Caco-2 (cell line): ENCODE results near the gene TMEM132C. TPM values are rescaled to one million over a fixed set of nuclear protein-coding genes. Genes with fewer than 3 reads are reported as not detected.

Experiments
- Bru-seq: library from RNA; stranded (reverse); fragments of 400-500 nt; gene quantifications from one replicate; lab custom pipeline; 2021; lab: Mats Ljungman, UMichigan
- BruChase-seq, 2 experiments: library from RNA; stranded (reverse); fragments of 400-500 nt; gene quantifications; one replicate each; lab custom pipeline; 2021; lab: Mats Ljungman, UMichigan
- BruUV-seq: library from RNA; stranded (reverse); fragments of 400-500 nt; replicated peaks from 2 replicates; lab custom pipeline; 2021; lab: Mats Ljungman, UMichigan
- CTCF ChIA-PET: fragments of 300-600 bp; sonication (Branson Sonifier 250); formaldehyde crosslinking; loops from one replicate; lab custom pipeline; 2022; ENCODE audit warnings: antibody characterized with exemption; lab: Charles Lee
- POLR2A ChIA-PET: fragments of 300-600 bp; sonication (Branson Sonifier 250); formaldehyde crosslinking; loops from one replicate; lab custom pipeline; 2022; ENCODE audit warnings: antibody characterized with exemption; lab: Charles Lee
- DNase-seq, 2 experiments: peaks; one replicate each; pipeline versions ENCODE4 v3.0.0 to v3.0.0-alpha.2; 2020 to 2022
- H3K27me3 ChIP-seq: replicated peaks from 2 replicates; pipeline ENCODE4 v1.6.0; 2011; ENCODE audit warnings: low read length; ENCODE audit not compliant: control insufficient read depth, insufficient read depth
- H3K36me3 ChIP-seq: 2 replicates; pipeline ENCODE4 v1.5.1; 2011; ENCODE audit warnings: low read length; ENCODE audit not compliant: control insufficient read depth, insufficient read depth
- H3K4me1 ChIP-seq: fragments of 250-450 bp; sonication (Bioruptor Pico); 2 replicates; pipeline ENCODE4 v1.5.1; 2020; ENCODE audit warnings: mild to moderate bottlenecking
- H3K4me3 ChIP-seq: 2 replicates; pipeline ENCODE4 v1.5.1; 2011; ENCODE audit warnings: low read depth, mild to moderate bottlenecking, control low read depth, low read length
- H3K9me3 ChIP-seq: fragments of 250-450 bp; sonication (Bioruptor Pico); 2 replicates; pipeline ENCODE4 v1.5.1; 2020; ENCODE audit warnings: mild to moderate bottlenecking, moderate library complexity
- H3K27ac Mint-ChIP-seq: one replicate; pipeline ENCODE4 v1.8.0; 2022; ENCODE audit warnings: mixed read lengths; ENCODE audit not compliant: unreplicated experiment
- H3K27me3 Mint-ChIP-seq: one replicate; pipeline ENCODE4 v1.8.0; 2022; ENCODE audit warnings: mixed read lengths; ENCODE audit not compliant: insufficient read depth, unreplicated experiment
- H3K36me3 Mint-ChIP-seq: one replicate; pipeline ENCODE4 v1.8.0; 2022; ENCODE audit warnings: mild to moderate bottlenecking, mixed read lengths; ENCODE audit not compliant: insufficient read depth, unreplicated experiment
- H3K4me1 Mint-ChIP-seq: one replicate; pipeline ENCODE4 v1.8.0; 2022; ENCODE audit warnings: low read depth, mixed read lengths; ENCODE audit not compliant: unreplicated experiment
- H3K4me3 Mint-ChIP-seq: one replicate; pipeline ENCODE4 v1.8.0; 2022; ENCODE audit warnings: mild to moderate bottlenecking, moderate library complexity, mixed read lengths; ENCODE audit not compliant: unreplicated experiment
- H3K9me3 Mint-ChIP-seq: one replicate; pipeline ENCODE4 v1.8.0; 2022; ENCODE audit warnings: mixed read lengths; ENCODE audit not compliant: unreplicated experiment
- intact Hi-C: fragments of 100-400 bp; cut with micrococcal nuclease; formaldehyde crosslinking; loops from one replicate; pipeline ENCODE4 v1.10.0; 2022; ENCODE audit not compliant: unreplicated experiment
- long read RNA-seq: library from polyadenylated mRNA; stranded (forward); transcript quantifications from one replicate; pipeline ENCODE4 v2.0.0, GENCODE V29; 2022
- total RNA-seq: library from RNA; stranded (reverse); gene quantifications from 2 replicates; pipeline ENCODE4 v1.2.3, GENCODE V29; 2022
- TF ChIP-seq, protein P1 (sequence below), 2 experiments: fragments of 200-600 bp in 1 of 2; IDR thresholded peaks; 1 replicate in 1 of 2; 2 replicates in 1 of 2; pipeline versions ENCODE4 v1.5.1 to v1.8.0; 2011 to 2022; ENCODE audit warnings: antibody characterized with exemption in 1 of 2, control low read depth in 1 of 2, inconsistent platforms in 1 of 2, low read depth in 1 of 2, low read length in 1 of 2, mild to moderate bottlenecking in 1 of 2, moderate library complexity in 1 of 2; ENCODE audit not compliant: insufficient read depth in 1 of 2, severe bottlenecking in 1 of 2, unreplicated experiment in 1 of 2

TMEM132C gene
- total RNA-seq: not detected in 2 replicates
- not detected for Bru-seq, nascent RNA
- BruChase-seq, experiment 1, labeled RNA remaining after a 2-hour chase: not detected
- BruChase-seq, experiment 2, labeled RNA remaining after a 6-hour chase: not detected
- long read RNA-seq: 0 reads

- intact Hi-C loops: no loop called here
- no peaks in the 10 kb centered on the region for H3K9me3 ChIP-seq
- no peaks in the 10 kb centered on the region for H3K27me3 Mint-ChIP-seq
- no peaks in the 10 kb centered on the region for H3K36me3 Mint-ChIP-seq
- TF ChIP-seq, protein P1, sequence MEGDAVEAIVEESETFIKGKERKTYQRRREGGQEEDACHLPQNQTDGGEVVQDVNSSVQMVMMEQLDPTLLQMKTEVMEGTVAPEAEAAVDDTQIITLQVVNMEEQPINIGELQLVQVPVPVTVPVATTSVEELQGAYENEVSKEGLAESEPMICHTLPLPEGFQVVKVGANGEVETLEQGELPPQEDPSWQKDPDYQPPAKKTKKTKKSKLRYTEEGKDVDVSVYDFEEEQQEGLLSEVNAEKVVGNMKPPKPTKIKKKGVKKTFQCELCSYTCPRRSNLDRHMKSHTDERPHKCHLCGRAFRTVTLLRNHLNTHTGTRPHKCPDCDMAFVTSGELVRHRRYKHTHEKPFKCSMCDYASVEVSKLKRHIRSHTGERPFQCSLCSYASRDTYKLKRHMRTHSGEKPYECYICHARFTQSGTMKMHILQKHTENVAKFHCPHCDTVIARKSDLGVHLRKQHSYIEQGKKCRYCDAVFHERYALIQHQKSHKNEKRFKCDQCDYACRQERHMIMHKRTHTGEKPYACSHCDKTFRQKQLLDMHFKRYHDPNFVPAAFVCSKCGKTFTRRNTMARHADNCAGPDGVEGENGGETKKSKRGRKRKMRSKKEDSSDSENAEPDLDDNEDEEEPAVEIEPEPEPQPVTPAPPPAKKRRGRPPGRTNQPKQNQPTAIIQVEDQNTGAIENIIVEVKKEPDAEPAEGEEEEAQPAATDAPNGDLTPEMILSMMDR (IDR thresholded peaks at IDR 0.05; ENCODE audit: insufficient read depth in 1 of 2, low read depth in 1 of 2, low read length in 1 of 2, severe bottlenecking in 1 of 2, unreplicated experiment in 1 of 2): no peak
- no peaks in the 10 kb centered on the region for H3K36me3 ChIP-seq
- ChIA-PET POLR2A (no interaction called here), CTCF (no interaction called here)
- H3K4me1 ChIP-seq: no peaks in the 10 kb centered on the region
- no peak for DNase-seq
- peaks cover 15% of the 10 kb centered on the region for H3K9me3 Mint-ChIP-seq
- H3K4me3 Mint-ChIP-seq: no peak within 1 kb of the TSS
- H3K4me3 ChIP-seq: no peak within 1 kb of the TSS
- no peaks in the 10 kb centered on the region for H3K4me1 Mint-ChIP-seq
- H3K27ac Mint-ChIP-seq: no peak within 1 kb of the TSS
- no peaks in the 10 kb centered on the region for H3K27me3 ChIP-seq
- BruUV-seq: no TSS peak
These were observed at the start of gene TMEM132C for GRCh38 chr12:128267131-128267622. Gene TMEM132C (plus strand): TSS chr12:128267170. CDS start chr12:128267403, 233 bp downstream.

- Mint-ChIP-seq H3K4me3 (no peak overlapping the region), H3K27ac (no peak overlapping the region), H3K27me3 (no peaks in the 10 kb centered on the region), H3K4me1 (no peaks in the 10 kb centered on the region), H3K36me3 (no peaks in the 10 kb centered on the region), H3K9me3 (no peaks in the 10 kb centered on the region)
- ChIA-PET CTCF (no interaction called here), POLR2A (no interaction called here)
- Histone ChIP-seq H3K9me3 (no peaks in the 10 kb centered on the region), H3K4me1 (no peaks in the 10 kb centered on the region), H3K4me3 (no peak overlapping the region), H3K27me3 (no peaks in the 10 kb centered on the region), H3K36me3 (no peaks in the 10 kb centered on the region)
- no peak for DNase-seq
- TF ChIP-seq, protein P1 (IDR thresholded peaks at IDR 0.05; ENCODE audit: insufficient read depth in 1 of 2, low read depth in 1 of 2, low read length in 1 of 2, severe bottlenecking in 1 of 2, unreplicated experiment in 1 of 2): no peak
- no TSS peak for BruUV-seq
- intact Hi-C loops: no loop called here
These were observed 42.7 kb upstream of the TMEM132C start for GRCh38 chr12:128224226-128224625.

DNA sequence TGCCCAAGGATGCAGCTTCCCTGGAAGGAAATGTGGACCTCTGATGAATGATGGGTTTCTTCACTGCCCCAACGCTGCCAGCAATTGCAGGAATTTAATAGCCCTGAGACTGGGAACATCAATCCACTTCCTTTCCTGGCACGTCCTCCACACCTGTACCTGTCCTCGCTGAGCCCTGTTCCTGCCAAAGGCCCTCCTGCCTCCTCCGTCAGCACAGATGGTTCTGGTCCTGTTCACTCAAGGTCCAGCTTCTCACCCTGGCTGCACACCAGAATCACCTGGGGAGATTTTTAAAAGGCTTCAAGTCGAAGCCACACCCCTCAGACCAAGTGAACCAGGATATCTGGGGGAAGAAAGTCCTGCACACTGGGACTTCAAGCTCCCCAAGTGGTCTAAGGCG lies 38.4 kb upstream of the TMEM132C start:
- H3K36me3 Mint-ChIP-seq: no peaks in the 10 kb centered on the region
- TF ChIP-seq, protein P1 (IDR thresholded peaks at IDR 0.05; ENCODE audit: insufficient read depth in 1 of 2, low read depth in 1 of 2, low read length in 1 of 2, severe bottlenecking in 1 of 2, unreplicated experiment in 1 of 2): no peak
- ChIA-PET POLR2A (no interaction called here), CTCF (no interaction called here)
- no peaks in the 10 kb centered on the region for H3K27me3 Mint-ChIP-seq
- Histone ChIP-seq H3K36me3 (no peaks in the 10 kb centered on the region), H3K9me3 (no peaks in the 10 kb centered on the region), H3K4me3 (no peak overlapping the region), H3K4me1 (no peaks in the 10 kb centered on the region), H3K27me3 (no peaks in the 10 kb centered on the region)
- no peak overlapping the region for H3K27ac Mint-ChIP-seq
- BruUV-seq: no TSS peak
- H3K4me1 Mint-ChIP-seq: no peaks in the 10 kb centered on the region
- intact Hi-C loops: no loop called here
- H3K4me3 Mint-ChIP-seq: no peak overlapping the region
- no peaks in the 10 kb centered on the region for H3K9me3 Mint-ChIP-seq
- no peak for DNase-seq
